Measurements from ENCODE around the gene GRIN3A.

- TF ChIP-seq CTCF (IDR thresholded peaks at IDR 0.05; ENCODE audit: low read depth, low read length) (no peak), POLR2A (IDR thresholded peaks at IDR 0.05; ENCODE audit: extremely low read depth, insufficient read length) (no peak), MAX (IDR thresholded peaks at IDR 0.05; ENCODE audit: low read depth, low read length) (no peak)
These were observed 211.4 kb downstream of the GRIN3A start for GRCh38 chr9:101527066-101527465.

All from NB4 (cell line).